MCF 10A (cell line): ENCODE measurements around the gene AMACR. TPM values are rescaled to one million over a fixed set of nuclear protein-coding genes. Genes with fewer than 3 reads are reported as not detected.

Source experiments
- BruUV-seq: library from RNA; stranded (reverse); fragments of 400-500 nt; replicated peaks from 2 replicates; lab custom pipeline; 2021; lab: Mats Ljungman, UMichigan
- CTCF ChIA-PET: fragments of 300-600 bp; sonication (Branson Sonifier 250); formaldehyde crosslinking; extraction: SDS; loops from one replicate; lab custom pipeline; 2021; ENCODE audit warnings: antibody characterized with exemption, inconsistent platforms; lab: Yijun Ruan, JAX
- POLR2A ChIA-PET: fragments of 300-600, 350-650 bp; sonication (Branson Sonifier 250); formaldehyde crosslinking; extraction: SDS; loops from one replicate; lab custom pipeline; 2020; ENCODE audit warnings: antibody characterized with exemption, inconsistent platforms; lab: Yijun Ruan, JAX
- DNase-seq: peaks from one replicate; pipeline ENCODE4 v3.0.0-alpha.2; 2018; ENCODE audit not compliant: unreplicated experiment
- H3K27ac Mint-ChIP-seq: one replicate; pipeline ENCODE4 v1.8.0; 2022; ENCODE audit warnings: mild to moderate bottlenecking, low read depth, mixed read lengths; ENCODE audit not compliant: unreplicated experiment
- H3K27me3 Mint-ChIP-seq: one replicate; pipeline ENCODE4 v1.8.0; 2022; ENCODE audit warnings: mixed read lengths; ENCODE audit not compliant: insufficient read depth, unreplicated experiment
- H3K36me3 Mint-ChIP-seq: one replicate; pipeline ENCODE4 v1.8.0; 2022; ENCODE audit warnings: mild to moderate bottlenecking, moderate library complexity, mixed read lengths; ENCODE audit not compliant: insufficient read depth, unreplicated experiment
- H3K4me1 Mint-ChIP-seq: one replicate; pipeline ENCODE4 v1.8.0; 2022; ENCODE audit warnings: mixed read lengths; ENCODE audit not compliant: insufficient read depth, unreplicated experiment
- H3K4me3 Mint-ChIP-seq: one replicate; pipeline ENCODE4 v1.8.0; 2022; ENCODE audit warnings: mild to moderate bottlenecking, moderate library complexity, mixed read lengths; ENCODE audit not compliant: unreplicated experiment
- H3K9me3 Mint-ChIP-seq: one replicate; pipeline ENCODE4 v1.8.0; 2022; ENCODE audit warnings: mixed read lengths; ENCODE audit not compliant: unreplicated experiment
- CTCF ChIP-seq: fragments of 200-600 bp; IDR thresholded peaks from one replicate; pipeline ENCODE4 v1.8.0; 2022; ENCODE audit warnings: antibody characterized with exemption, mild to moderate bottlenecking; ENCODE audit not compliant: unreplicated experiment
- intact Hi-C: fragments of 100-400 bp; cut with micrococcal nuclease; formaldehyde crosslinking; loops from 2 replicates; pipeline ENCODE4 v1.14.1; 2022
- total RNA-seq: library from RNA; stranded (reverse); gene quantifications from 2 replicates; pipeline ENCODE4 v1.2.3, GENCODE V29; 2022

Gene AMACR
- total RNA-seq, 1 experiment from 2014 or later = 7.9 TPM

- no peak for TF ChIP-seq CTCF
- no peaks in the 10 kb centered on the region for H3K36me3 Mint-ChIP-seq
- BruUV-seq = no TSS peak
- intact Hi-C loops = loop anchor here (10.0 kb wide), 1 partner anchor 465 kb away; no protein-coding TSS in a partner anchor
- peaks cover under 1% of the 10 kb centered on the region for H3K4me1 Mint-ChIP-seq
- ChIA-PET CTCF (interaction anchor here (0.6 to 1.5 kb wide), 3 partner anchors 30 to 1047 kb away, joined by 3 to 5 read pairs (median 3); no protein-coding TSS in a partner anchor), POLR2A (interaction anchor here (0.7 kb wide), 2 partner anchors 10 to 497 kb away, joined by 3 read pairs; no protein-coding TSS in a partner anchor)
- H3K9me3 Mint-ChIP-seq = no peaks in the 10 kb centered on the region
- no peak overlapping the region for H3K27ac Mint-ChIP-seq
- peaks cover 55% of the 10 kb centered on the region for H3K27me3 Mint-ChIP-seq
- peak; percentile 36 for DNase-seq
- H3K4me3 Mint-ChIP-seq = no peak overlapping the region
These were observed 68.1 kb downstream of the AMACR start for GRCh38 chr5:33939556-33940262.

DNA sequence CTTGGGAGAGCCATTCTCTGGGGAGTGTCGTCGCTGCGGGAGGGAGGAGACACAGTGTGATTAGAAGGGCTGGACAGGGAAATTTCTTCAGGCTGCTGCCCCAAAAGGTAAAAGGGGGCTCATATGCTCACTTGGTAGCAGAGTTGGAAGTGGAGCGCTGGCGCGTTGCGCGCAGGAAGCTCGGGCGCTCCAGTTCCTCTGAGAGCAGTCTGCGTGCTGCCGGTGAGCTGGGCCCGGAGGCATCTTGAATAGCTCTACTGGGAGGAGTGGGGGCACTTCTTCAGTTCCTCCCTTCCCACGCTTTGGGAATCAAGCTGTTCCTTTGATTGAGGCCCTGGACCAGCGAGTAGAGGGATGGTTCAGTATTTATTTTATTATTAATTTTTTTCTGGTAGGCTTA, 69.0 kb downstream of the AMACR start:
- no TSS peak for BruUV-seq
- CTCF ChIA-PET = no interaction called here
- TF ChIP-seq CTCF = no peak
- DNase-seq = no peak
- Mint-ChIP-seq H3K4me1 (peaks cover 7% of the 10 kb centered on the region), H3K27me3 (peaks cover 55% of the 10 kb centered on the region), H3K36me3 (no peaks in the 10 kb centered on the region), H3K27ac (no peak overlapping the region), H3K4me3 (no peak overlapping the region), H3K9me3 (no peaks in the 10 kb centered on the region)
- POLR2A ChIA-PET = no interaction called here
- intact Hi-C loops = loop anchor here (10.0 kb wide), 1 partner anchor 464 kb away; no protein-coding TSS in a partner anchor

DNA sequence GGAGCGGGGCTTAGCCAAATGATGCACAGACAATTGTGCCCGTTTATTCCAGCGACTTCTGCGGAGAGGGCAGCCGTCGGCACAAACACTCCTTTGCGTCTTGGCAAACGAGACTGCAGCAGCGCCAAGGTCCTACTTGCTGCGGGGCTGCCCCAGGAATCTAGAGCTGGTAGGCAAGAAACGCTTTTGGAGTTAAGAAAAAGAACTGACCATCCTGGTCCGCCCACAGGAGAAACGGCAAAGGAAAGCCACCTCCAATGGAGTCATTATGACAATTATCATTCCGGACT, 69.4 kb downstream of the AMACR start:
- intact Hi-C loops = loop anchor here (10.0 kb wide), 1 partner anchor 464 kb away; no protein-coding TSS in a partner anchor
- BruUV-seq = no TSS peak
- ChIA-PET CTCF (no interaction called here), POLR2A (no interaction called here)
- Mint-ChIP-seq H3K36me3 (no peaks in the 10 kb centered on the region), H3K4me3 (no peak overlapping the region), H3K27me3 (peaks cover 54% of the 10 kb centered on the region), H3K4me1 (peaks cover 7% of the 10 kb centered on the region), H3K9me3 (no peaks in the 10 kb centered on the region), H3K27ac (no peak overlapping the region)
- no peak for DNase-seq
- TF ChIP-seq CTCF = no peak

DNA sequence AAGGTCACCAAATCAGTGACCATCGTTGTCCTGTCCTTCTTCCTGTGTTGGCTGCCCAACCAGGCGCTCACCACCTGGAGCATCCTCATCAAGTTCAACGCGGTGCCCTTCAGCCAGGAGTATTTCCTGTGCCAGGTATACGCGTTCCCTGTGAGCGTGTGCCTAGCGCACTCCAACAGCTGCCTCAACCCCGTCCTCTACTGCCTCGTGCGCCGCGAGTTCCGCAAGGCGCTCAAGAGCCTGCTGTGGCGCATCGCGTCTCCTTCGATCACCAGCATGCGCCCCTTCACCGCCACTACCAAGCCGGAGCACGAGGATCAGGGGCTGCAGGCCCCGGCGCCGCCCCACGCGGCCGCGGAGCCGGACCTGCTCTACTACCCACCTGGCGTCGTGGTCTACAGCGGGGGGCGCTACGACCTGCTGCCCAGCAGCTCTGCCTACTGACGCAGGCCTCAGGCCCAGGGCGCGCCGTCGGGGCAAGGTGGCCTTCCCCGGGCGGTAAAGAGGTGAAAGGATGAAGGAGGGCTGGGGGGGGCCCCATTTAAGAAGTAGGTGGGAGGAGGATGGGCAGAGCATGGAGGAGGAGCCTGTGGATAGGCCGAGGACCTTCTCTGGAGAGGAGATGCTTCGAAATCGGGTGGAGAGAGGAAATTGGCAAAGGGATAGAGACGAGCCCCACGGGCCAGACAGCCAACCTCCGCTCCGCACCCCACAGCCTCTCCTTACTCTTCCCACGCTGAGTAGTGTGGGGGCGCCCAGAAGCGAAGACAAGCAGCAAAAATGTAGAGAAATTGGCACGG, 69.9 kb downstream of the AMACR start:
- CTCF ChIA-PET = no interaction called here
- intact Hi-C loops = loop anchor here (10.0 kb wide), 1 partner anchor 463 kb away; no protein-coding TSS in a partner anchor
- peaks cover 7% of the 10 kb centered on the region for H3K4me1 Mint-ChIP-seq
- H3K36me3 Mint-ChIP-seq = no peaks in the 10 kb centered on the region
- no peak overlapping the region for H3K4me3 Mint-ChIP-seq
- no peak for TF ChIP-seq CTCF
- DNase-seq = no peak
- peaks cover 48% of the 10 kb centered on the region for H3K27me3 Mint-ChIP-seq
- POLR2A ChIA-PET = no interaction called here
- no TSS peak for BruUV-seq
- H3K27ac Mint-ChIP-seq = no peak overlapping the region
- H3K9me3 Mint-ChIP-seq = no peaks in the 10 kb centered on the region
